DMS 273 (cell line): ENCODE data around the gene MYH9.
A peak's percentile ranks its signal among the peaks of the same experiment; 100 is the strongest.

Experiments
- DNase-seq: peaks from one replicate; lab custom pipeline; 2025; ENCODE audit not compliant: unreplicated experiment; lab: John Stamatoyannopoulos, UW

Gene MYH9

GRCh38 chr22:36386900-36387708, 663 bp downstream of the MYH9 start:
- DNase-seq, result peak; percentile 64

- DNase-seq, result peak; percentile 69
These were observed 1.3 kb downstream of the MYH9 start for GRCh38 chr22:36386351-36386899.

- peak; percentile 69 for DNase-seq
These were observed 2.0 kb downstream of the MYH9 start for GRCh38 chr22:36385491-36386350.

DNA sequence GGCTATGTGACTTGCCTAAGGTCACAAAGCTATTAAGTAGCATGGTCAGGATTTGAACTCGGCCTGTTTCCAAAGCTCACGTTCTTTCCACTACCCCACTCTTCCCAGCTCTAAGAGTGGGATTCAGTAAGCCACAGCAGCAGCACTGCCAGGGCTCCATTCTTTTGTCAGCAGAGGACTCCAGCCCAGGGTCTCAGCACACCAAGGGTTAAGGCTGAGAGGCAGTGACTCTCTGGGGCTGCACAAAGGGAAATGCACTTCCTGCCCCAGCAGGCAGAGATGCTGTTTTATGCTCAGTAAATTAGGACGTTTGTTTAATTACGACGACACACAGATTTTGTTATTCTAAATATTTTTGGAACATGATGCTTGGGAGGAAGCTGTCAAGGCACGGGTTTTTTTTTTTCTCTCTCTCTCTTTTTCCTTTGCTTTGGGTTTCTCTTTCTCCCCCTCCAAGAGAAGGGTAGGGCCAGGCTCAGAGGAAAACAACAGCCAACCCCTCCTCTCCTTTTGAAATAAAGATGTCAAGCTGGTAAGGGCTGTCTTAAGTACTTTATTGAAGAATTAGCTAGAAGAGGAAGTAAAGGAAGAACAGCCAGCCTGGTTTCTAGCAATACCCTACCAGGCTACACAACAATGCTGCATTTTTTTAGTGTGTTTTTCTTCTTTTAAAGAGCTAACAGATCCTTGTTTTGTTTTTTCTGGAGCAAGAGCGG, 2.8 kb downstream of the MYH9 start:
- peak; percentile 10 for DNase-seq

DNA sequence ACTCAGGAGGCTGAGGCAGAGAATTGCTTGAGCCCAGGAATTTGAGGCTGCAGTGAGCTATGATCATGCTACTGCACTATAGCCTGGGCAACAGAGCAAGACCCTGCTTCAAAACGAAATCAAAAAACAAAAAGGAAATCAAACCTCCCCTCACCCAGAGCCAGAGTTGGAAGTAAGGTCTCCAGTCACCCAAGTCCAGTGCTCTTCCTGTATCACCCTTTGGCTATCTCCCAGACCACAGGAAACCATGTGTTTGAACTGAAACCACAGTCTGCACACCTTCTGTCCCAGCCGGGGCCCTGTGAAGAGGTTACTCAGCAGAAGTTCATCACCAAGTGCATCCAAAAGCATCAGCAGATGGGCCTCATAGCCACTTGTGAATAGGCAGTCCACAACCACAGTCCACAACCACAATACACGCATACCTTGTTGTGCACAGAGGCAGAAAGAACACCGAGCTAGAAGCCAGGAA, 4.6 kb downstream of the MYH9 start:
- DNase-seq, result peak; percentile 36

- DNase-seq, result no peak
These were observed 6.1 kb downstream of the MYH9 start for GRCh38 chr22:36381513-36382128.

GRCh38 chr22:36379593-36380361, 8.0 kb downstream of the MYH9 start:
- no peak for DNase-seq

- DNase-seq, result no peak
These were observed 8.9 kb downstream of the MYH9 start for GRCh38 chr22:36378869-36379217.

- DNase-seq, result no peak
These were observed 9.5 kb downstream of the MYH9 start for GRCh38 chr22:36378080-36378868.

GRCh38 chr22:36377022-36377631, 10.6 kb downstream of the MYH9 start:
- no peak for DNase-seq

DNA sequence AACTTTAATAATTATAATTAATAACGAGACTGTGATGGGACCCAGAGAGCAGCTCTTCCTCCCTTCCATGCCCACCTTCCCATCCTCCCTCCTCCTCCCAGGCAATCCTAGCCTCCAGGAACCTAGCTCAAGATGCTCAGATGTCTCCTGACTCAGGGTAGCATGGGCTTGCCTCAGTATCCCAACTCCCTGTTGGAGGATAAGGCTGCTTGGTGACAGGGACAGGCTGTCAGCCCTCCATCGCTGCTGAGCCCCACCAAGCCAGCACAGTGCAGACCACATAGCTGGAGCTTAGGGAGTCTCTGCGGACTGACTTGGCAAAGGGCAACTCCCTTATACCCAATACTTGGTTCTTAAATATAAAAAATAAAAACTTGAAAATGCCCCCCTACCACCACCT, 11.5 kb downstream of the MYH9 start:
- DNase-seq, result no peak

GRCh38 chr22:36375071-36375980, 12.4 kb downstream of the MYH9 start:
- DNase-seq, result no peak

DNA sequence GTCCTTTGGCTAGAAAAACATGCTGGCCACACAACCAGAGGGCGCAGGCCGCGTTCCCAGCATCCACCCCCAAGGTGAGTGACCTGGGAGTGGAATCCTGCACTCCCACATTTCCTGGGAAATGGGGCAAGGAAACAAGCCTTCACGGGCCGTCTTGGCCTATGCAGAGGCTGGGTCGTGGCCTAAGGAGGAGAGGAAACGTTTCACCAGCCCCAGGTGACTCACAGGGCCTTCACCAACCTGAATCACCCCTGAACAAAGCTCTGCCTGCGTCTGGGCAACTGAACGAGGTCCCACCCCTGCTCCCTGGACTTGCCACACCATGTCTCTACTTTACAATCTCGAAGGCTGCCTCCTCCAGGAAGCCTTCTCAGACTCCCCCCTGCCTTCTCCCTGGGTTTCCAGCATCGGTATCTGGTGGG, 13.2 kb downstream of the MYH9 start:
- DNase-seq, result no peak

DNA sequence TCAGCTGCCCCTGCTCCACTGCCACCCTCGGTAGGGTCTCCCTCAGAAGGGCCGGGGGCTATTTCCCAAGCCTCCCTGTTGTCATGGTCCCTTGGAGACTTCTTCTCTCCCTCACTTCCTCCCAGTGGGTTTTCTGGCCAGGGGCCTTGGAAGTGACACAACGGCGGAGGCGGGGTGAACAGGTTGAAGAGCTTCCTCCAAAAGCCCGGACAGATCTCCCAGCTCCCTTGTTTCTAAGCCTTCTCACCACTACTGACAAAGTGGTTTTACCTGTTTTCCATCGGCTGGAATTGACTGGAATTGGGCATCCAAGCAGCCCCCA, 14.5 kb downstream of the MYH9 start:
- DNase-seq, result no peak

GRCh38 chr22:36371920-36372319, 15.8 kb downstream of the MYH9 start:
- DNase-seq, result no peak

DNA sequence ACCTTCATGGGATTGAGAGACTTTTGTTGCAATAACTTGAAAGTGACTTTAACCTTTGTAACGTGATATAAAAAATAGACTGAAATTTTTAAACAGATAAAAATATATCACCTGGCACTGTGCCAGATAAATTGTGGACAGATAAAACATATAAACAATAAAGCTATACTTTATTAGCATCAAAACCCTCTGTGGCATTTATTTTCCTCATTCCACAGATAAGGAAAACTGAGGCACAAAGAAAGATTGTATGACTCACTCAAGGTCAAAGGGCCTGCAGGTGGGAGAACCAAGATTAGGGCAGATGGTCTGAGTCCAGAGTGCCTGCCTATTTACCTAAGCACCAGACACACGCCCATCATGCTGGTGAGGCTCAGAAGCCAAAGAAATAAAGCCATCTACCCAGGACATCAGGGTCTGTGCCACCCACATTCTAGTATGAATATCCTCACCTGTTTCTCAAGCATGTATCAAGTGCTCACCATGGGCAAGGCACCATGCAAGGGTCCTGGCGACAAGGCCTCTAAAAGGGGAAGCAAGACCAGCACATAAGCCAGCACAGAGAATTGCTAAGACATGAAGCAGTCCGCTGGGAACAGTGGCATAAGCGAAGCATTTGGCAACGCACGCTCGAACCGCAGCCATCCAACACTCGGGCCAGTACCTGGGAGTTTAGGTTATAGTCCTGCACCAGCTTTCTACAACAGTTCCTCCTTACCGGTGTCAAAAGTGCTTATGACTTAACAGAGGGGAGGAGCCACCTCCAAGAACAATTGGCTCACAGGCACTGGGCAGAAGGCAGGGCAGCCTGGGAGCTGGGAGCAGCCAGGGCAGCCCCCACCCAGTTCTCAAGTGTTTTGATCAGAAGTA, 17.6 kb downstream of the MYH9 start:
- peak; percentile 75 for DNase-seq
